GM21360 (cell line): ENCODE measurements around the gene FMN1.
"Not testable (repeated sequence)": the region's sequence is repeated elsewhere in the genome, so short reads cannot be mapped to it uniquely, and the experiment has no call there.

Experiments
- ATAC-seq: cut with Tn5 transposase; IDR thresholded peaks from one replicate; pipeline ENCODE4 v1.9.1; 2021; ENCODE audit warnings: mild to moderate bottlenecking, moderate library complexity; ENCODE audit not compliant: unreplicated experiment

FMN1 gene

DNA sequence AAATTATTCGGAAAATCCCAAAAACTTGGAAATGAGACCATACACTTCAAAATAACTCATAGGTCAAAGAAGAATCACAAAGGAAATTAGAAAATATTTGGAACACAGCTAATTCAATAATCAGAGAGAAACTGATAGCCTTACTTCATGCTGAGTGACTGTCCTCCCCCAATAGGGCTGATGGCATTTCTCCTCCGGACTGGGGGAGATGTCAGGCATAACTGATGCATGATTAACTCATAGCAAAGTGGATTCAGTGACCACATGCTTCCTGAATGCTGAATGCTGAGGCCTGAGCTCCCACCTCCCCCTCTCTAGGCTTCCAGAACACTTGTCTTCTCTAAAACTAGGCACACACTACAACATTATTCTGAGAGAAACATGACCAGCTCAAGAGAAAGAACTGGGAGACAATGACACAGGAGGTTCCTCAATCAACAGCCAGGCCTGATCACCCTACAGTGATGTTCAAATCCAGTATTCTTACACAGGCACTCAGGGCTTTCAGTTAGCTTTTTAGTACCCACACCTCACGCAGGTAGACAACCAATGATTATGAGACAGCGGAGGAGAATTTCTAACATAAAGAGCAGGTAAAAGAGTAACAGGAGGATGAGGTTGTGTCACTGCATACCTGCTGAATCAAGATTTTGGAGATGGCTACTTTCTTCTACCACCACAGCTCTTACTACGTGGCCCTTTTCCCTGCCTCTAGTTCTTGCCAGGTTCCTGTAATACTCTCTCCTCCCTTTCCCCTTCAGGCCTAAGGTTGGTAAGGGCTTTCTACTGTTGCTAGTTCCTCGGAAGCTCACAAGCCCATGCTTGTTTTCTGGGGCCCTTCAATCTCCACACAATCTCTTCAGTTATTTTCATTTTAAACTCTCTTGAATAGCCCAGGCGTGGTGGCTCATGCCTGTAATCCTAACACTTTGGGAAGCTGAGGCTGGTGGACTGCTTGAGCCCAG is 96.1 kb downstream of the FMN1 start:
- ATAC-seq = no peak

DNA sequence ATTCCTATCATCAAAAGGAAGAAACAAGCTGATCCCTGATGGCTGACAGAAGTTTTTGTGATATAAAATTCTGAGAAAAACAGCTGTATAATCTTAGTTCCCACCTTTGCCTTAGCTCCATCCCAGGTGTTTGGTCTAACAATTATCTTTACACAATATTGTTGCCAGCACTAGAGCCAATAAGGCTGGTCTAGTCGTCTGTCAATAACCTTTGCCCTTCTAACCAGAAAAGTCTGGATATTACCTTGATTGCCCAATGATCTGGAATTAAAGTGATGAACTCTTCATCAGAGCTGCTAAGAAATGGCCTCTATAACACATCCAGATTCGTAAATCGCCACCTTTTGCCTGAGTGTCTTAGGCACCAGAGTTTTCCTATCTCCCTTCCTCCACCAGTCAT is 98.4 kb downstream of the FMN1 start:
- no peak for ATAC-seq

DNA sequence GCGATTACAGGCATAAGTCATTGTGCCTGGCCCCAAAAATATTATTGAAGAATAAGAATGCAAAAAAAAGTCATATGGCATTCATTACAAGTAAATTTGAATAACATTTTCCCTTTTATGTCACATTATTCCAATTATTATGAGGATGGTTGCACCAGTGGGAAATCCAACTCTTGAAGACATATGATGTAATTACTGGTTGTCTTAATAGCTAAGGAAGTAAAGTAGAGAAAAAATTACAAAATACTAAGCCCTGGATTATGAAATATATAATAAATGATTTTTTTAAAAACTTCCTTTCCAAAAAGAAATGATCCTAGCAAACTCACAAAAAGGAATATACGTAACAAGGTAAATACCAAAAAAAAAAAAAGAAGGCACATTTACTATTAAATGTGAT is 98.9 kb downstream of the FMN1 start:
- no peak for ATAC-seq

DNA sequence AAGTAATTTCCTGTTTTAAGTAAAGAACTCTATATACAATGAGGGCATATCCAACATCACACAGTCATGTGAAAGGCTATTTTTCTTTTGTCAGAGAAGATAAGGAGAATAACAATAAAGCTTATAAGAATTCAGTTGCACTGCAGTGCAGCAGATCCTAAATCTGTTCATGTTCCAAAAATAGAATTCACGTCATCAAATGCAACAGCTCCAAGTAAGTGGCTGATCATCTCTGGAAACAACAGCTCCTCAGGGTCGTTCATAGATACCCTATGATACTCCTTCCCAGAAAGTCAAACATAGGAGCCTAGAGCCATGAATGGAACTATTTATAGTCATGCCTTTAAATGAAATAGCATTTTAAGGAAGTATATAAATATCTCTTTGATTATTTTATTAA is 100.2 kb downstream of the FMN1 start:
- ATAC-seq = no peak

DNA sequence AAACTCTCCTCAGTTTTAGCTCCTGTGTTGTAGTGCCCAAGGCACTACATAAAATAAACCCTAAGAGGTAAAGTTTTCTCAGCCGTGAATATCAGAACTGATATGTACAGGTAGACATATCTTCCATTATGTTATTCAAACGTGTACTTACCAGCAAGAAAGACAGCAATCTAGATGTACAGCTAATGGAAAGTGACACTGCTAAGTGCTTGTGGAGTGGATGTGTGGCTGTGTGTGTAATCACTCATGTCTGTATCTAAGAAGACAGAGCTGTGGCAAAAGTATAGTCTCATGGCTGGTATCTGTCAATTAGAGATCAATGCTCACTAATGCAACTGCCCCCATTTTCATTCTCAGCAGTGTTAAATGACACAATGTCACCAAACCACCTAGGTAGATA is 101.3 kb downstream of the FMN1 start:
- ATAC-seq = no peak

DNA sequence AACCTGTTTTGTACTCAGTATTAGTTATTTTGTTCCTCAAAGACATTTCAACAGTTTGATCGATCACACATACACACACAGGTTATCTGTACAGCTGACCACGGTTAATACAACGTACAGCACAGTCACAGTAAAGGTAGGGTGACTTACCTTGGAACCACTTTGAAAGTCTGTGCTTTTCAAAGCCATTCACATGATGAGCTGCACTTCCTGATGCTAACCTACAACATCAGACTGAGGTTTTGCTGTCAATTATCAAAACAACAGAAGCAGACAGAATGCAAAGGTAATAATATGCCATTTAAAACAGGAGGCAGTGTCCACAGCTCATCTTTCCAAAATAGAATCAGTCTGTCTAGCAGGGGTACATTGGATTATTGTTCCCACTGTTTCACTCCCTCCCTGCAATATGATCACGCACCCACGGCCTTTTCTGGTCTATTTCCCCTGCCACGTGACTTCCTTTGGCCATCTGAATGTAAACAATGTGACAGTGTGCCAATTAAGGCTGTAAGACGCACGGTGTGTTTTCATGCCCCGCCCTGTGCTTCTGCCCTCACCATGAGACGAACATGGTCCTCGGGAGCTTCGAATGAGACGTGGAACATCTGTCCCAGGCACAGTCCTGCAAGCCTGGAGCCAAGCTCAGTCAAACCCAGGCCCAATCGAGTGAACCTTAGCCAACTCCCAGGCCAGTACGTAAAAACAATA is 102.4 kb downstream of the FMN1 start:
- no peak for ATAC-seq

DNA sequence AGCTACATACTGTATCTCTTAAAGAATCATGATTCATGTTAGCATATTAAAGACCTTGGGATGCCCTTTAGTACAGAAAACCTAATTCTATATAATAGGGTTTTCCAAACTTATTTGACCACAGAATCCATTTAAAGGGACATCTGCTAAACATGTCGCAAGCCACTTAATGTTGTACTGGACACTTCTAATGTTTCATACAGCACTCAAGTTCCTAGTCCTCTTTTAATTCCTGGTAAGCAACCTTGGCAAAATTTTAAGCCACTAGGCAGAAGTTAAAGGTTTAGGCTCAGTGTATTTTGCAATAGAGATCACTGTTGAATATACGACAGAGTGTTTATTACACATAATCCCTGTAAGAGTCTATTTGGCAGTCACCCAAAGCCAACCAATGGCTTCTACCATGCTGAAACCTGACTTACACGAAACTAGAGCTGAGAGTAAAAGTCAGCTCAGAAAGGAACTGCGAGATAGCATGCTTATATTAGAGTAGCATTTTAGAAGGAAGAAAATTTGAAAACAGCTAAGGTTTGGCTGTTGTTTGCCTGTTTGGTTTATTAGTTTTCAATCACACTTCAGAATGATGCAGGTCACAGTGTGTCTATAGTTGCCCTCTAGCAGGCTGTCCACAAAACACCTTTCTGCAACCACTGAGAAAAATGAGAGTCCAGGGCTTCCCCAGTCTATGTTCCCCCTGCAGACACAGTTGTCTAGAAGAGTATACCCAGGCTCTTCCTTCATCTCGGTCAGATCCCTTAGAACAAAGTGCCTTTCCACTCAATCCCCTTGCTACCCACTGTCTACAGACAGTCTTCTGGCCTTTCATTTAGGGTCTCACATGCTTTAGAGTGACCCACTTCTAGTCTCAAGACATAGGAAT is 104.4 kb downstream of the FMN1 start:
- no peak for ATAC-seq

DNA sequence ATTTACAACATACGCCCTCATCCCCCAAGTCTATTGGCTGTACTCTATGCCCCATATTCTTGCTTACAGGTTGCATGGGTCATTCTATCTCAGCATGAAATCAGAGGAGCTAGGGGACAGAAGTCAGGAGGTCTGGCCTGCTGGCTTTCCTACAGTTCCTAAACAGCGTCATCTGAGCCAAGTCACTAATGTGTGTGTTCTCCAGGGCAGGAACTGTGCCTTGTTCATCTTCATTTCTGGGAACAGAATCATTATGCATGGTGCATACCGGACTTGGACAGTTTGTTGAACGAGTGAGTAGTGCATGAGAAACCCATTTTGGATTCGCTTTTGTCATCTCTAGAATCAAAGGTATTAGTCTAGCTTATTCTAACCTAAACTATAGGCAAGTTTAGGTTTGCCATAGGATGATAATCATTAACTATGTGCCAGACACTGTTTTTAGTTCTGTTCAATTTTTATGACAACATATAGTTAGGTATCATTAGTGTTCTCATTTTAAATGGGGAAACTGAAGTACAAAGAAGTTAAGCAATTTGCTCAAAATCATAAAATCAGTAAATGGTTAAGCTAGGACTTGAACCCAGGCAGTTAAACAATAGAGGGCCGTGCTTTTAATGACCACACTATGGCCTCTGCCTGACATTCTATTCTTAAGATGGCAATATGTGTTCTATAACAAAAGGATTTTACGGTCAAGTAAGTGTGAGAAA is 105.2 kb downstream of the FMN1 start:
- no peak for ATAC-seq

DNA sequence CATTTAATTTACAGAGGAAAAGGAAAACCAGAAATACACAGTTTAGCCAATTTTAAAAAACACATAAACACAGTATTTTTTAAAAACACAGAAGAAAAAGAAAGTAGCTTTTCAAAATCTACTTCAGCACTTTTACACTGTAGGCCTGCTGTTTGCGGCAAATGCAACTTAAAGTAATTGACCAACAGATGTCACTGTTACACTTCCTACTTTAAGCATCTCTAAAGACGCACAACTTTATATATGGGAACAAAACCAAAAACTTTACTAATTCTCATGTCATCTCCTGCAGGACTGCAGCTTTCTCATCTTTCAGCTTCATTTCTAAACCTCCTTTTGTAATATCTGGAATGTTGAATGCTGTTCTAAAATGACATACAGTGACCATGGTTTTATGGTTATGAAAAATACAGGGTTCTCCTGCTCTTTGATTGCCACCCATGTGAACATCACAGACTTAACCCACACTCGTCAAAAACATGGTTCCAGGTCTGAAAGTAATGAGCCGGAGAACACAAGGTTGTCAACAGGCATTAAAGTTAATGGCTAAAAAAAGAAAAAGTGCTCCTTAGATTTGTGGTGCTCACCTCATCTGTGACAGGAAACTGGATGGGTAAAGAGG is 107.9 kb downstream of the FMN1 start:
- ATAC-seq = no peak

DNA sequence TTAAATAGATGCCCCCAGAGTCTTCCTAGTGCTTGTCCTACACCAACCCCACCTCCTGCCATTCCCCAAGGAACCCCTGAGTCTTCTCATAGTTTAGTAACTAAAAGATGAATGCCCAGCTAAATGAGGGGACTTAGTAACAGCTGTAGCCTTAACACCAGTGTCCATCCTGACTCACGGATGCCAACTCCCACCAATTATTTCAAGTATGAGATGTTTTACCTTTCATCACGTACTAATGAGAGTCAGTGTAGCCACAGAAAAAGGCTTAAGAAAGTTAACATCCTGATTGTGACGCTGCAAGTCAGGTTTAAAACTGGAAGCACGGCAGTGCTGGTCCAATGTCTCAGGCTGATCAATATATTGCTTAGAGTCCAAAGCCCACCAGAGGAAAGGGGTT is 109.9 kb downstream of the FMN1 start:
- no peak for ATAC-seq

DNA sequence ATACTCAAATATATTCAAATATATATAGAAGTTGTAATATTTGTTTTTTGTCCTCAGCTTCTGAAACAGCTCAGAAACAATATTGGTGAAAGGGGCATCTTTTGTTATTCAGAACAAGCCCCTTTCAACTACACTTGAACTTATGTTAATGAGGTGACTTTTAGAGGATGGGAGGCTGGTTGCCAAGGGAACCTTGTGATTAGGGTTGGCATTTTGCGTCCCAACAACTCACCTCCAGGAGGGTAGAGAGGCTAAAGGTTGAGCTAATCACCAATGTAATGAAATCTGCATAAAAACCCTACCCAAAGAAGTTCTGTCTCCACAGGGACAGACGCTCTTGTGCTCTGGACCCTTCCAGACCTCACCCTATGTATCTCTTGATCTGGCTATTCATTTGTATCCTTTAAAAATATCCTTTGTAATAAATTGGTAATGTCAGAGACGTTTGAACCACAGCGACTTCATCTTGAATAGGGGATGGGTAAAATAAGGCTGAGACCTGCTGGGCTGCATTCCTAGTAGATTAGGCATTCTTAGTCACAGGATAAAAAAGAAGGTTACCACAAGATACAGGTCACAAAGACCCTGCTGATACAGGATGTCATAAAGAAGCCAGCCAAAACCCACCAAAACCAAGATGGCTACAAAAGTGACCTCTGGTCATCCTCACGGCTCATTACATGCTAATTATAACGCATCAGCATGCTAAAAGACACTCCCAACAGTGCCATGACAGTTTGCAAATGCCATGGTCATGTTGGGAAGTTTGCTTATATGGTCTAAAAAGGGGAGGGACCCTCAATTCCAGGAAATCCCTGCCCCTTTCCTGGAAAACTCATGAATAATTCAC is 111.1 kb downstream of the FMN1 start:
- no peak for ATAC-seq

DNA sequence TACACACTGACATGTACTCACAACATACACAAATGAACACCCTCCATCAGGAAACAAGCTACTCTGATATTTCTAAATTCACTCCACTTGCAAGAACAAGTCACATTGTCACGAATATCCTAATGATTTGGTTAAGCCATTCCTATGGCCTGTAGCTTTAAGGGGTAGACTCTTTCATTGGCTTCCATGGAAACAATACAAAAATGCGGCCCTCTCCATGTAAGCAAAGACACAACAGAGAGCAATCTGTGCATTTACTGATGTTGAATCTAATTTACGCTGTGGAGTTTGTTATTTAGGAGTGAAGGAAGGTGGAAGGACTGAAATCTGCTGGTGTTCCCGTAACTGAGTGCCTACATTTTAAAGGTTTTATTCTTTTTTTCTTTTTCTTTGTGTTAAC is 114.5 kb downstream of the FMN1 start:
- ATAC-seq = no peak

DNA sequence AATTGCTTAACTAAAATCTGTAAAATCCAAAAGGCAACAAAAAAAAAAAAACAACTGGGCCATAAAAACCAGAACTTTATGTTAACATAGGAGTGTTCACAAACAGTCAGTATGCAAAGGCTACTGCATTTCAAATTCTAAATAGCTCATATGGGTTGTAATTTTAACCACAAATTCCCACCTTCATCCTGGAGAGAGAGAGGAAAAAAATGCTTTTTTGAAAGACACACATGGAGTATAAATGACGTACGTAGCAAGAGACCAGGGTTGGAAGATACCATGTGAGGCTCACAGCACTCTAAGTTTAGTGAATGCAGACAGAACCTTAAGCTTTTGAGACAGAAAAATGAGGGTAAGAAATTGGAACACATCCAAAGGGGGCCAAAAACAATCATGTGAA is 115.9 kb downstream of the FMN1 start:
- ATAC-seq = no peak

DNA sequence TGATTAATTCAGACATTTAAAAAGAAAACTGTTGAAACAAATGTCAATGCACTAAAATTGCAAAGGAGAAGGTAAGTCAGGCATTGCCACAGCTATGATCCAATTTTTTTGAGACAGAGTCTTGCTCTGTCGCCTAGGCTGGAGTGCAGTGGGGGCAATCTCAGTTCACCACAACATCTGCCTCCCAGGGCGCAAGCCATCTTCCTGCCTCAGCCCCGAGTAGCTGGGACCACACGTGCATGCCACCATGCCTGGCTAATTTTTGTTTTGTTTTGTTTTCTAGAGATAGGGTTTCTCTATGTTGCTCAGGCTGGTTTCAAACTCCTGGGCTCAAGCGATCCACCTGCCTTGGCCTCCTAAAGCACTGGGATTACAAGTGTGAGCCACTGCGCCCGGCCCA is 117.6 kb downstream of the FMN1 start:
- ATAC-seq = no peak

DNA sequence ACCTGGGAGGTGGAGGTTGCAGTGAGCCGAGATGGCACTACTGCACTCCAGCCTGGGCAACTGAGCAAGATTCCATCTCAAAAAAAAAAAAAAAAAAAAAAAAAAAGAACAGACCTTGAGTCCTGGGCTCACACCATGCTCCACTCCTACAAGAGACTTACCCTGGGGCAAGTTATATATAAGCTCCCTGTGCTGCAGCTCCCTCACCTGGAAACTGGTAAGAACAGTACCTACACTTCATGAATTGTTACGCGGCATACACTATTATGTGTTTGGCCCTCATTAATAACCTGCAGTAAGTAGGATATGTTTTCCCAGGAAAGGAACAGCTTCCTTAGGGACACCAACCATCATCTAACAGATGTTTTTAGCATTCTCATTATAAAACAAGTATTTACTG is 119.6 kb downstream of the FMN1 start:
- no peak for ATAC-seq

DNA sequence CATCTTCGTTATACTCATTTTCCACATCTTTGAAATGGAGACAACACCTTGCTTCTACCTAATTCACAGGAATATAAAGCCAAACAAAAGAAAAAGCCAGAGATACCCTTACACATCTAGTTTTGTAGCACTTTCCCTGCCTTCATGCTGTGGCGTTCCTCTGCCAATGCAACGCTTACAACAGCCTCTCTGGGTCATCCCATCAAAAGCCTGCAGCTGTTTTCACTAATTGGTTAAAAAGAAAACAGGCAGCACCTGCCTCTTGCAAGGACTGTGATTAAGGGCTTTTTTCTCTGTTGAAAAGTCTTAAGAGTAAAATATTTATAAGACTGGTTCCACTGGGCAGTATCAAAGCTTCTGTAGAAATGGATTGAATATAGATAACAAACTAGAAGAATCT is 120.3 kb downstream of the FMN1 start:
- no peak for ATAC-seq

DNA sequence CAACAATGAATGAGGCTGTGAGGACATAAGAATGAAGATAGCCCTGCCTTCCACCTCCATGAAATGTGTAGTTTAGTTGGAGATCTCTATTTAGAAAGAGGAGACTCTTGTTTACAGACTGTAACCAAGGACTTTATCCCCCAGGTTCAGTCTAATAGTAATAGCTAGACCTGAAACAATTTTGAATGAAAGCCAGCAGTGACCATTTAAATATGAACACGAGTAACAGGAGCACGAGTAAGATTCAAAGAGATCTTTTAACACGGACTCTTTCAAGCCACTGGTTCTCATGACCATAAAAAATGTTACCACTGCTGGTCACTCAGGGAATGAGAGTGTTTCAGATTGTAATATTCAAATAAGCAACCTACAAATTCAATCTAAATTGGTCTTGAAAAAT is 123.1 kb downstream of the FMN1 start:
- no peak for ATAC-seq

DNA sequence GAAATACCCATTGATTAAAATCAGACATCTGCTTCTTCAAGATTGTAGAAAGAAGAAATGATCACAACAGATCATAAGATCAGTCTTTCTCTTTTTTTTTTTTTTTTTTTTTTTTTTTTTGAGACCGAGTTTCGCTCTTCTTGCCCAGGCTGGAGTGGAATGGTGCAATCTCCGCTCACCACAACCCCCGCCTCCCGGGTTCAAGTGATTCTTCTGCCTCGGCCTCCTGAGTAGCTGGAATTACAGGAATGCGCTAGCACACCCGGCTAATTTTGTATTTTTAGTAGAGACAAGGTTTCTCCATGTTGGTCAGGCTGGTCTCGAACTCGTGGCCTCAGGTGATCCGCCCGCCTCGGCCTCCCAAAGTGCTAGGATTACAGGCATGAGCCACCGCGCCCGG is 124.6 kb downstream of the FMN1 start:
- not testable (repeated sequence) for ATAC-seq

DNA sequence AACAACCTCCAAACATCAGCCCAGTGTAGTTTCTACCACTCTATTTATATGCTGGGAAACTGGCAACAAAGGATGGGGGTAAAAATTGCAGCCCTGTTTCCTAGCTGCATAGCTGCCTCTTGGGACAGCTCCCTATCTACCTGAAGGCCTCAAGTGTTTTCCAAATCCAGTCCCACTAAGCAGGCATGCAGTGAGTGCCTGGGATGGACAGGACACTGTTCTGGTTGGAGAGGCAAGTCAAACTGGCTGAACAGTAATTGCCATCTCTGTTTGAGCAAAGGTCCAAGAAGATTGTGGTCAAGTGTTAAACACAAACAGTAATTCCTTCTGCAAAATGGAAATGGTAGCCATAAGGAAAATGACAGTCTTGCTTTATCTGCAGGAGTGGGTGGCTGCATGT is 125.4 kb downstream of the FMN1 start:
- no peak for ATAC-seq
